ENCODE data around the gene GNAZ. TPM values are rescaled to one million over a fixed set of nuclear protein-coding genes. Genes with fewer than 3 reads are reported as not detected.

Gene GNAZ
- total RNA-seq, 1 experiment from 2014 or later = 5.0 TPM

GRCh38 chr22:23131931-23132330 is 61.6 kb downstream of the GNAZ start:
- Histone ChIP-seq H3T11ph (ENCODE audit: low read length) (no peak overlapping the region), H3K79me2 (ENCODE audit: insufficient read depth, low read length) (no peaks in the 10 kb centered on the region), H4K91ac (ENCODE audit: insufficient read length, low read depth, low read length) (no peak overlapping the region), H3K23me2 (ENCODE audit: insufficient read length, low read depth, low read length, poor library complexity, severe bottlenecking) (no peaks in the 10 kb centered on the region), H3K79me1 (ENCODE audit: insufficient read depth, low read depth, low read length, poor library complexity, severe bottlenecking) (no peaks in the 10 kb centered on the region), H3K4ac (ENCODE audit: low read depth, low read length) (no peak overlapping the region), H3K23ac (ENCODE audit: insufficient read length, low read depth, low read length) (no peak overlapping the region), H4K5ac (ENCODE audit: insufficient read length, low read depth, low read length) (no peak overlapping the region), H2BK5ac (ENCODE audit: insufficient read length, low read length) (no peak overlapping the region), H3K27me3 (ENCODE audit: insufficient read depth, low read length) (no peaks in the 10 kb centered on the region; the same call in 1 of the 2 replicates), H3K18ac (ENCODE audit: insufficient read length, low read depth, low read length) (no peak overlapping the region), H3K9me3 (ENCODE audit: control insufficient read depth, low read depth, low read length) (no peaks in the 10 kb centered on the region), H3K56ac (ENCODE audit: insufficient read length, low read depth, low read length) (no peak overlapping the region), H2BK20ac (ENCODE audit: low read depth, low read length, poor library complexity, severe bottlenecking) (no peak overlapping the region), H3K27ac (ENCODE audit: insufficient read length, low read depth, low read length) (no peak overlapping the region), H2BK120ac (ENCODE audit: low read depth, low read length, poor library complexity, severe bottlenecking) (no peak overlapping the region), H2BK12ac (ENCODE audit: insufficient read length, low read depth, low read length) (no peak overlapping the region), H2BK15ac (ENCODE audit: low read depth, low read length) (no peak overlapping the region), H3K4me2 (ENCODE audit: insufficient read depth, insufficient read length, low read length) (no peak overlapping the region), H4K8ac (replicated peaks; ENCODE audit: insufficient read length, low read depth, low read length) (no peak overlapping the region), H2AFZ (ENCODE audit: low read length) (no peak overlapping the region), H3K4me1 (ENCODE audit: insufficient read depth, low read length) (no peaks in the 10 kb centered on the region; the same call in 1 of the 2 replicates), H3K9ac (ENCODE audit: extremely low read depth, insufficient read length, low read length) (no peak overlapping the region), H3K14ac (ENCODE audit: insufficient read depth, low read length) (no peak overlapping the region), H4K20me1 (ENCODE audit: control insufficient read depth, insufficient read depth, insufficient read length) (peaks cover 2% of the 10 kb centered on the region), H2AK5ac (ENCODE audit: insufficient read length, low read length) (no peak overlapping the region)
- Mint-ChIP-seq H3K9me3 (no peaks in the 10 kb centered on the region; a peak in 1 of 5 replicates), H3K27ac (no peak overlapping the region), H3K4me1 (peaks cover 5 to 16% of the 10 kb centered on the region in 2 experiments), H3K36me3 (ENCODE audit: insufficient read depth in 1 of 3, low read depth in 3 of 3) (no peaks in the 10 kb centered on the region), H3K4me3 (no peak overlapping the region), H3K27me3 (ENCODE audit: low read depth) (peaks cover 68% of the 10 kb centered on the region)
- no CpG with 5 or more reads among the region's 6 CpGs for WGBS (ENCODE audit: extremely low coverage, insufficient read length, low lambda C conversion rate)
- DNase-seq = no peak
- TF ChIP-seq CTCF (conservative IDR thresholded peaks at IDR 0.05) = no peak
